Tibial artery (tissue), 4 donors: ENCODE measurements around the gene WNT9B.

Experiments used
- DNase-seq, 2 donors: peaks; one replicate each; pipeline ENCODE4 v3.0.0-alpha.2; 2019
- H3K27ac ChIP-seq, 2 donors: fragments of 200-600 bp; sonication (generic) in 1 of 2; 1 replicate in 1 of 2; 2 replicates in 1 of 2; pipeline ENCODE4 v1.5.1; 2018 to 2019; ENCODE audit warnings: mild to moderate bottlenecking in 1 of 2
- H3K27me3 ChIP-seq, 2 donors: fragments of 200-600 bp; sonication (generic) in 1 of 2; one replicate each; pipeline versions ENCODE4 v1.5.1 to v1.6.0; 2016 to 2019
- H3K36me3 ChIP-seq, 3 donors: fragments of 200-600 bp; sonication (generic) in 2 of 3; one replicate each; pipeline ENCODE4 v1.5.1; 2016 to 2019; ENCODE audit warnings: mild to moderate bottlenecking in 2 of 3
- H3K4me1 ChIP-seq, 4 donors: fragments of 200-600 bp; sonication (generic) in 2 of 4; 1 replicate in 3 of 4; 2 replicates in 1 of 4; pipeline ENCODE4 v1.5.1; 2016 to 2019
- H3K4me3 ChIP-seq, 2 donors: fragments of 200-600 bp; sonication (generic) in 1 of 2; 1 replicate in 1 of 2; 2 replicates in 1 of 2; pipeline ENCODE4 v1.5.1; 2018 to 2019; ENCODE audit warnings: mild to moderate bottlenecking in 2 of 2
- H3K9me3 ChIP-seq, 3 donors: fragments of 200-600 bp; sonication (generic) in 1 of 3; one replicate each; pipeline ENCODE4 v1.5.1; 2016 to 2019
- CTCF ChIP-seq, 2 experiments: fragments of 200-600 bp in 1 of 2; fragments of 450-650 bp in 1 of 2; IDR thresholded peaks; one replicate each; pipeline ENCODE4 v1.5.1; 2017 to 2019; ENCODE audit warnings: antibody characterized with exemption in 2 of 2, mild to moderate bottlenecking in 1 of 2, moderate library complexity in 1 of 2
- intact Hi-C: fragments of 100-400 bp; cut with DNase I; formaldehyde crosslinking; loops from one replicate; pipeline ENCODE4 v1.15.0; 2023; ENCODE audit warnings: low total_unique reads

The WNT9B gene

GRCh38 chr17:46832331-46832821 lies 19.0 kb upstream of the WNT9B start:
- H3K9me3 ChIP-seq = no peaks in the 10 kb centered on the region
- intact Hi-C loops = no loop called here
- DNase-seq = no peak
- no peak for TF ChIP-seq CTCF (IDR thresholded peaks at IDR 0.05)
- H3K27me3 ChIP-seq = peaks cover 0 to 53% of the 10 kb centered on the region in 2 donors
- no peak overlapping the region for H3K27ac ChIP-seq
- no peaks in the 10 kb centered on the region for H3K36me3 ChIP-seq
- no peaks in the 10 kb centered on the region for H3K4me1 ChIP-seq
- H3K4me3 ChIP-seq = no peak overlapping the region

DNA sequence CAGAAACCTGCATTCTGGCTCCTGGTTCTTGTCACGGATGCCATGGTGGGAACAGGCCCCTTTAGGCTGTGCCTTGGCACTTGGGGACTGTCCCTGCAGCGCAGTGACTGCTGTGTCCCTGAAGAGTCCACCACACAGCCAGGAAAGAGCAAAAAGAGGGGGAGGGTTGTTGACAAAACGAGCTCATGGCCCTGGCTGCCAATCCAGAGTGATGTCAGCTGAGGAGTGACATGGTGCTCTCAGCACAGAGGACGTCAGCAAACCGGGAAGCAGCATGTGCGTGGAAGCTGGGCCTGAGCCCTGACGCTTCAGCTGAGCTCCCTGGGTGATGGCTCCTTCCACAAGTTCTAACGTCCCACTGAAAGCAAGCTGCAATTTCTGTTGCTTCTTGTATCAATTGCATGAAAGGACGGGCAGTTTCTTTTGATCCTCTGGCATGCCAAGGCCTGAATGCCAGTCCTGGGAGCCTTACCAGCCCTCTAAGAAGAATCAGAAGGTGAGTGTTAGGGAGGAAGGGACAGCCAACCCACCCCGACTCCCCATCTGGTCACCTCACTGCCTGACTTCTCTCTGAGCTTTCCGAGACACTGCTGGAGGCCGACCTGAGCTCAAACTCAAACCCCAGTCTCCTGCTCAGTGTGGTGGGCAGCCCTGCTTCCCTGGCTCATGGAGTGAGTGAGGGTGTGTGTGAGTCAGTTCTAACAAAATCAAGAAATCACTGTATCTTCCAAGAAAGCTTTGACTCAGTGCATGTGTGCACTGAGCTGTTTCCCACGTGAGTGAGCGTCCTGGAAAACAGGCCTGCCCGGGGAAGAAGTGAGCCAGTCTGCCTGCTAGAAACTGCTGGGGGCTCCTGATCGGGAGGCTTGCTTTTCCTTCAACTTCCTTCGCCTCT lies 18.2 kb upstream of the WNT9B start:
- Histone ChIP-seq H3K4me1 (no peaks in the 10 kb centered on the region), H3K4me3 (no peak overlapping the region), H3K27ac (no peak overlapping the region), H3K27me3 (peaks cover 0 to 54% of the 10 kb centered on the region in 2 donors), H3K36me3 (no peaks in the 10 kb centered on the region), H3K9me3 (no peaks in the 10 kb centered on the region)
- no peak for TF ChIP-seq CTCF (IDR thresholded peaks at IDR 0.05)
- intact Hi-C loops = no loop called here
- DNase-seq = no peak

DNA sequence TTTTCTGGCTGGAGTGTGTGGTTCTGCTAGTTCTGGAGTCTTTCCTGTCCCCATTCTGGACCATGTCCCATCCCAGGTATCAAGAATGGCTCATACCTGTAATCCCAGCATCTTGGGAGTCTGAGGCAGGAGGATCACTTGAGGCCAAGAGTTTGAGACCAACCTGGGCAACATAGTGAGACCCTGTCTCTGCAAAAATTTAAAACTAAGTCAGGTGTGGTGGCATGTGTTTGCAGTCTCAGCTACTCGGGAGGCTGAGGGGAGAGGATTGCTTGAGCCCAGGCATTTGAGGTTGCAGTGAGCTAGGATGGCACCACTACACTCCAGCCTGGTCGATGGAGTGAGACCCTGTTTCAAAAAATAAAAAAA lies 17.6 kb upstream of the WNT9B start:
- Histone ChIP-seq H3K9me3 (no peaks in the 10 kb centered on the region), H3K4me1 (no peaks in the 10 kb centered on the region), H3K27ac (no peak overlapping the region), H3K27me3 (peaks cover 0 to 51% of the 10 kb centered on the region in 2 donors), H3K36me3 (no peaks in the 10 kb centered on the region), H3K4me3 (no peak overlapping the region)
- intact Hi-C loops = no loop called here
- no peak for DNase-seq
- TF ChIP-seq CTCF (IDR thresholded peaks at IDR 0.05) = no peak

GRCh38 chr17:46834846-46835245 lies 16.5 kb upstream of the WNT9B start:
- no peak for TF ChIP-seq CTCF (IDR thresholded peaks at IDR 0.05)
- no peaks in the 10 kb centered on the region for H3K36me3 ChIP-seq
- intact Hi-C loops = no loop called here
- DNase-seq = no peak
- H3K4me1 ChIP-seq = no peaks in the 10 kb centered on the region
- H3K4me3 ChIP-seq = no peak overlapping the region
- H3K27ac ChIP-seq = no peak overlapping the region
- no peaks in the 10 kb centered on the region for H3K9me3 ChIP-seq
- peaks cover 0 to 52% of the 10 kb centered on the region in 2 donors for H3K27me3 ChIP-seq

DNA sequence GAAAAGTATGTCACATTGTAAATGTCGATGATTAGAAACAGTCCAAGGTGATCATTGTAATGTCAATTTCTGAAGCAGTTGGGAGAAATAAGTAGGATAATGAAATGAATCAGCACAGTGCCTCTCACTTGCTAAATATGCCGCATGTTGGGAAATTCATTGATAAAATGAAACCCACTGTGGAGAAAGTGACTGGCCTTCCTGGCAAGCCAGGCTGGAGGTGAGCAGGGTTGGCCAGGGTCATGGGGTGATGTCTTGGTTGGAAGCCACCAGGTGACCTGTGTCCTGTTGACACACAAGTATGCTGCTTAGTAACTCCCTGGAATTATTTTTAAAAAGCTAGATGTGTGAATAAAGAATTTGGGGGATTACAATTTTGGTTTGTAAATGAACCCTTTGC lies 14.9 kb upstream of the WNT9B start:
- Histone ChIP-seq H3K27me3 (peaks cover 0 to 47% of the 10 kb centered on the region in 2 donors), H3K36me3 (no peaks in the 10 kb centered on the region), H3K27ac (no peak overlapping the region), H3K9me3 (no peaks in the 10 kb centered on the region), H3K4me3 (no peak overlapping the region), H3K4me1 (peaks cover 0 to 1% (median 0%) of the 10 kb centered on the region in 4 donors)
- no peak for TF ChIP-seq CTCF (IDR thresholded peaks at IDR 0.05)
- intact Hi-C loops = no loop called here
- no peak for DNase-seq
